ENCODE results near the gene CDH13. TPM values are rescaled to one million over a fixed set of nuclear protein-coding genes. Genes with fewer than 3 reads are reported as not detected.

CDH13 gene
- total RNA-seq, 3 donors from 2014 or later = 4.9 to 11.2 (median 9.8) TPM

DNA sequence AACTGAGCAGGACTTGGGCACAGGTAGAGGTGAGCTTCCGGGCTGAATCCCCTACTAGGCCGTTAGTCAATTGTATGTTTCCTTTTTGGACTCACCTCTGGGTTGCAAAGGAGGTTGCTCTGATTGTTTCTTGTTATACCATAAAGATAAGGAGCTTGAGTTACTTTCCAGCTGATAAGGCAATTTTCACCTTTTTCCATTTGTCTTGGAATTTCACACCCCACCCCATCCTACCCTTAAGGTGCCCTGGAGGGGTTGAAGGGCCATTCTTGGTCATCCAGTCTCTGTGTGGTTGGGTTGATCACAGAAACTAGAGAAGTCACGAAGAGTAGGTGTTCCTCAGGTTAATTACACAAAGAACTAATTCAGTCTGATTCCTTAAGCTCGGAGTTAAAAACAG is 162.2 kb downstream of the CDH13 start:
- peaks cover 11% of the 10 kb centered on the region for H3K4me1 ChIP-seq (ENCODE audit: low read depth)
- ATAC-seq = no peak
- TF ChIP-seq, protein P1, sequence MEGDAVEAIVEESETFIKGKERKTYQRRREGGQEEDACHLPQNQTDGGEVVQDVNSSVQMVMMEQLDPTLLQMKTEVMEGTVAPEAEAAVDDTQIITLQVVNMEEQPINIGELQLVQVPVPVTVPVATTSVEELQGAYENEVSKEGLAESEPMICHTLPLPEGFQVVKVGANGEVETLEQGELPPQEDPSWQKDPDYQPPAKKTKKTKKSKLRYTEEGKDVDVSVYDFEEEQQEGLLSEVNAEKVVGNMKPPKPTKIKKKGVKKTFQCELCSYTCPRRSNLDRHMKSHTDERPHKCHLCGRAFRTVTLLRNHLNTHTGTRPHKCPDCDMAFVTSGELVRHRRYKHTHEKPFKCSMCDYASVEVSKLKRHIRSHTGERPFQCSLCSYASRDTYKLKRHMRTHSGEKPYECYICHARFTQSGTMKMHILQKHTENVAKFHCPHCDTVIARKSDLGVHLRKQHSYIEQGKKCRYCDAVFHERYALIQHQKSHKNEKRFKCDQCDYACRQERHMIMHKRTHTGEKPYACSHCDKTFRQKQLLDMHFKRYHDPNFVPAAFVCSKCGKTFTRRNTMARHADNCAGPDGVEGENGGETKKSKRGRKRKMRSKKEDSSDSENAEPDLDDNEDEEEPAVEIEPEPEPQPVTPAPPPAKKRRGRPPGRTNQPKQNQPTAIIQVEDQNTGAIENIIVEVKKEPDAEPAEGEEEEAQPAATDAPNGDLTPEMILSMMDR (IDR thresholded peaks at IDR 0.05) = no peak
- DNase-seq = no peak
- H3K4me3 ChIP-seq = no peak overlapping the region
- intact Hi-C loops (cut with DNase I, micrococcal nuclease) = loop anchor here in 1 of 2 donors (10.0 kb wide), 1 partner anchor 206 kb away; no protein-coding TSS in a partner anchor
- H3K9me3 ChIP-seq = no peaks in the 10 kb centered on the region
- H3K36me3 ChIP-seq (ENCODE audit: low read depth) = no peaks in the 10 kb centered on the region

- intact Hi-C loops (cut with DNase I, micrococcal nuclease) = no loop called here
- Histone ChIP-seq H3K4me1 (ENCODE audit: low read depth) (no peaks in the 10 kb centered on the region), H3K36me3 (ENCODE audit: low read depth) (no peaks in the 10 kb centered on the region), H3K9me3 (no peaks in the 10 kb centered on the region), H3K4me3 (no peak overlapping the region)
- DNase-seq = no peak
- TF ChIP-seq, protein P1 (IDR thresholded peaks at IDR 0.05) = no peak
- no peak for ATAC-seq
Measured at GRCh38 chr16:82792693-82793092, 165.9 kb downstream of the CDH13 start.

DNA sequence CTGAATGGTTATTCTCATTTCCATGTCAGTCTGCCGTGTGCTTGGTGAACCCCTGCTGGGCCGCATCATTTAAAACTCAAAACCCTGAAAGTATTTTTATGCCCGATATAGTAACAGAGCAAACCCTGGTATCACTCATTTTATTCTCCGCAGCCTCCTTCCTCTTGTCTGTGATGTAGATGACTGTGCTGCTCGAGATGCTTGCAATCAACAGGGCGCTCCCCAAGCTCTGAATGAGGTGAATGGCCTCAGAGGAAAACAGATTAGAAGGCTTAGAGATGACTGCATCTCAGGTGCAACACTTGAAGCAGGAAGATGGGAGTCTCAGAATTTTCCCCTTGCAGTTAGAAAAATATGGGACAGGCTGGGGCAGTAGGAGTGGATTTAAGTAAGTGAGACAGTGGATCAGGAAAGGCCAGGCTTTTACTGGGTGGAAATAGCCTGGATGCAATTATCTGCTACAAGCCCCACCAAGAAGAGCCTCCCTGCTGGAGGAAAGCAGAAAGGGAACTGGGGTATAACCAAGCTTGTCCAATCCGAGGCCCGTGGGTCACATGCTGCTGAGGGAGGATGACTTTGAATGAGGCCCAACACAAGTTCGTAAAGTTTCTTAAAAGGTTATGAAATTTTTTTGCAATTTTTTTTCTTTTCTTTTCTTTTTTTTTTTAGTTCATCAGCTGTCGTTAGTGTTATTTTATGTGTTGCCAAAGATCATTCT is 166.9 kb downstream of the CDH13 start:
- no peak for ATAC-seq
- no peaks in the 10 kb centered on the region for H3K9me3 ChIP-seq
- H3K4me3 ChIP-seq = no peak overlapping the region
- intact Hi-C loops (cut with DNase I, micrococcal nuclease) = no loop called here
- H3K36me3 ChIP-seq (ENCODE audit: low read depth) = no peaks in the 10 kb centered on the region
- no peak for DNase-seq
- H3K4me1 ChIP-seq (ENCODE audit: low read depth) = no peaks in the 10 kb centered on the region
- TF ChIP-seq, protein P1 (IDR thresholded peaks at IDR 0.05) = no peak

GRCh38 chr16:82796047-82796446 is 169.3 kb downstream of the CDH13 start:
- no peaks in the 10 kb centered on the region for H3K36me3 ChIP-seq (ENCODE audit: low read depth)
- TF ChIP-seq, protein P1 (IDR thresholded peaks at IDR 0.05) = no peak
- DNase-seq = no peak
- no peaks in the 10 kb centered on the region for H3K4me1 ChIP-seq (ENCODE audit: low read depth)
- no peaks in the 10 kb centered on the region for H3K9me3 ChIP-seq
- ATAC-seq = peak; percentile 54
- H3K4me3 ChIP-seq = no peak overlapping the region
- intact Hi-C loops (cut with DNase I, micrococcal nuclease) = no loop called here

- no peaks in the 10 kb centered on the region for H3K4me1 ChIP-seq (ENCODE audit: low read depth)
- H3K4me3 ChIP-seq = no peak overlapping the region
- no peak for DNase-seq
- ATAC-seq = no peak
- TF ChIP-seq, protein P1 (IDR thresholded peaks at IDR 0.05) = no peak
- no peaks in the 10 kb centered on the region for H3K9me3 ChIP-seq
- intact Hi-C loops (cut with DNase I, micrococcal nuclease) = no loop called here
- H3K36me3 ChIP-seq (ENCODE audit: low read depth) = no peaks in the 10 kb centered on the region
Measured at GRCh38 chr16:82801361-82801760, 174.6 kb downstream of the CDH13 start.

Measured in mucosa of descending colon (tissue), 3 donors.